ENCODE data around the gene CCDC50.

Gene CCDC50

DNA sequence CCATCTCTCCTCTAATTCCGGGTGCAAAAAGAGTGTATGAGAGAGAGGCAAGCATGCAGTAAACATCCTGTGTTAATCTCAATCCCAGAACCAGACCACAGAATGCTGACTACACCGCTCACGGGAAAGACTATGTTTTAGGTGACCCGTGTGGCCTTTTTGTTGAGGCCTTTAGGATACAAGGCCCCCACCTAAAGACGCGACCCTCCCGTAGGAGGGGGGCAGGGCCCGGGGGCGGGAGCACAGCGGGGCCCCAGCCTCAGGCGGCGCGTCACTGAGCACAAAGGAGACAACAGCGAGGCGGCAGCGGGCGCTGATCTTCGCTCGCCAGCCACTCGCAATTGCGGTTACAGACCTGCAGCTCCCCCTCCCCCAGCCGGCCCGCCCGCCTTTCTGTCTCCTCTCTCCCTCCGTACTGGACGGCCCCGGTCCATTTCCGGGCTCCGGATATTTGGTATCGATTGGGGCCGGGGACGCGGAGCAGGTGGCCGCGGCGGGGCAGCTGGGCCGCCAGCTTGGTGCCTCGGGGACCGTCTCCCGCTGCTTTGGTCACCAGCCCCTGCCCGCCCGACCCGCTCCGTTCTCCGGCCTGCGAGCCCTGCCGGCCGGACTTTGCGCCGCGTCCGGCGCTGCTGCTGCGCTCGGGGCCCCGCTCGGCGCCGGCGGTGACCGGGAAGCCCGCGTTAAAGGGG, at the start of gene CCDC50:
Gene CCDC50 (plus strand): TSS at position 433 of the 692 bp plus-strand sequence. CDS start 281 bp downstream, outside the sequence.
- DNase-seq, result peak; percentile 90

GRCh38 chr3:191280111-191280510, 49.1 kb upstream of the CCDC50 start:
- DNase-seq, result no peak

GRCh38 chr3:191280882-191281281, 48.3 kb upstream of the CCDC50 start:
- no peak for DNase-seq

DNA sequence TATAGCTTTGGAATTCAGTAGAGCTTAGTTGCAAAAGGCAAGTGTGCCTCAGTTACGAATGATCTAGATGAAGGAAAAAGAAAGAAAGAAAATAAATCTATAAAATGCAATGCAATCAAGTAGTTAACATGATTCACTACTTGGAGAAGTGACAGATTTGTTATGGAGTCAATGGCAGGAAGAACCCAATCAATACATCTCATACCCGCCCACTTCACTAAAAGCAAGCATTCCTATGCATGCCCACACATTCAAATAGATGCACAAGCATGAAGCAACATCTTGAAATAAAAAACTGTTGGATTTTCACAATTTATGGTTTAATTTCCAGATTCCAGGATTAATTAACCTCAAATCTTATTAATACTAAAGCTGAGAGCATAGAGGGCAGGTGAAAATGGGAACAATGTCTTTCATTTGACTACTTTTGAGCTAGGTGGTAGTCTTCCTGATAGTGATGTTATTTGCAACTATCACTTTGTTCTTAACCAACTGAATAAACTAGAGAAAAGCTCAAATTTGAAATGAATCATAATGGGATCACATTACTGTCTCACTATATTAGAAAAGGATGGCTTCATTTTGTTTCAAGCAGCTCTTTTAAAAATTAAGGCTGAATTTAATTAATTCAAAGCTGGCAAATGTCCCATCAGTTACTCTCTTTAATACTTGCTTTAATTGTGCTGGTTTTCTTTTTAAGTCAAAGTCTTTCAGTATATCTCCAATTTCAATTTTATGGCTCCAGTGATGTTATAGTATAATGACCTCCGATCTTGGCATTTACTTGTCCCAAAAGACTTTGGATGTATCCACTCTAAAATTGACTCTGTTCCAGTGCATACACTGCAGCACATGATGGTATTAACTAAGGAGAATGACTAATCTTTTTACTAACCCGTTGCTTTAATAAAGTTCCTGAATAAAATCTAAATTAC, 46.7 kb upstream of the CCDC50 start:
- no peak for DNase-seq

DNA sequence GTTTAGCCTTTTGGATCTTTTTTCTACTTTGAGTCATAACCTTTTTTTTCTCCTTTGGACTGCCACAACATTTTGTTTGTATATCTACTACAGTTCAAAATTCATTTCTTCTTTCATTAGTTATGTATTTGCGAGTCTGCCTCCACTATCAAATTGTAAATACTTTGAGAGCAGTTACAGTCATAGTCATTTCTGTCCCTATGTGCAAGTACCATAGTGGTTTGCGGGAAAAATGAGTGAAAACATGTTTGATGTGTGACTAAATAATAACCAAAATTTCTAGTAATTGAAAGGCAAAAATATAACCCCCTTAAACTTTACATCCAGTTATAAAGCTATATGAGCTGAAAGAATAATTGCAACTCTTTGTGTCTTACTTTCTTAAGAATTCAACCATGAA, 45.8 kb upstream of the CCDC50 start:
- no peak for DNase-seq

DNA sequence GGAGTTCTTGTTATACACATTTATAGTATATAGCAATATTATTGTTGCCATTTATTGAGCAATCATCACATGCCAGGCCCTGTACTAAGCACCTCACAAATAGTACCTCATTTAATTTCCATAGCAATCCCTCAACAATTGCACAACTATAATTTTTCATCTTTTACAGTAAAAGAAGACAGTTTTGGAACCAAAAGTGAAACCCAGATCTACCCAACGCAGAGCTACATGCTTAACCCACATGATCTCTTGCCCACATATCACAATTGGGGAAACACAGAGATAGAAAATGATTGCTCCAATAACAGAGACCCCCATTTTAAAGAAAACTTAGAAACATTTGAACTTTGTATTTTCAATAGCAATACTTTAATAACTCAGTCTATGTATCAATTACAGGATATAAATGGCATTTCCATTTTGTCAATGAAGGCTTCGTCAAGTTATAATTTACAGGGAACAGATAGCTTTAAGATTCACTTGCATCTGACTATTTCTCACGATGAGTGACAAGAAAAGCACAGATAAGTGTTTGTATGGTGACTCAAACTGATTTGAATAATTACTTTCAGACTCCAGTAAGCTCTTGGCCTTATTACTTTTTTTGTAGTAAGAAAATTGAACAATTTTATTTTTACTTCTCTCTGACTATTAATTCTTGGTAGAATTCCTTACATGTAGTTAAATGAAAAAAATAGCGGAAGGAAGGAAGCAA, 38.7 kb upstream of the CCDC50 start:
- DNase-seq, result no peak

DNA sequence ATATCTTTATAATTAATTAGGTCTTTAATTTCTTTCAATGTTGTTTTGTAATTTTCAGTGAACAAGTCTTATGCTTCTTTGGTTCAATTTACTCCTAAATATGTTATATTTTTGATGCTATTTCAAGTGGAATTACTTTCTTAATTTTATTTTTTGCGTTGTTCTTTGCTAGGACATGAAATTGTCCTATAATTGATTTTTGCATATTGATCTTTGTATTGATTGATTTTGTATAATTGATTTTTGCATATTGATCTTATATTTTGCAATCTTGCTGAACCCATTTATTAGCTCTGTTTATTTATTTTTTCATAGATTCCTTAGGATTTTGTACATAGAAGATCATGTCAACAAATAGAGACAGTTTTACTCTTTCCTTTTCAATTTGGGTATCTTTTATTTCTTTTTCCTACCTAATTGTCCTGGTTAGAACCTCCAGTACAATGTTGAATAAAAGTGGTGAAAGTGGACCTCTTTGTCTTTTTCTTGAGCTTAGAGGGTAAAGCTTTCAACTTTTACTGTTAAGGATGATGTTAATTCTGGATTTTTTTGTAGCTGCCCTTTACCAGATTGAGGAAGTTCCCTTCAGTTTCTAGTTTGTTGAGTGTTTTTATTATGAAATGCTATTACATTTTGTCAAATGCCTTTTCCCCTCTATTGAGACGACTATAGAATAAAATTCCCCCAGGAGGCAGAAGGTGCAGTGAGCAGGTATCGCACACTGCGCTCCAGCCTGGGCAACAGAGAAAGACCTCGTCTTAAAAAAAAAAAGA, 36.8 kb upstream of the CCDC50 start:
- no peak for DNase-seq

- no peak for DNase-seq
Observed at GRCh38 chr3:191294291-191294690, 34.9 kb upstream of the CCDC50 start.

GRCh38 chr3:191296041-191296541, 33.1 kb upstream of the CCDC50 start:
- DNase-seq, result peak; percentile 2

- DNase-seq, result no peak
Observed at GRCh38 chr3:191298846-191299245, 30.3 kb upstream of the CCDC50 start.

GRCh38 chr3:191300422-191300821, 28.8 kb upstream of the CCDC50 start:
- DNase-seq, result no peak

DNA sequence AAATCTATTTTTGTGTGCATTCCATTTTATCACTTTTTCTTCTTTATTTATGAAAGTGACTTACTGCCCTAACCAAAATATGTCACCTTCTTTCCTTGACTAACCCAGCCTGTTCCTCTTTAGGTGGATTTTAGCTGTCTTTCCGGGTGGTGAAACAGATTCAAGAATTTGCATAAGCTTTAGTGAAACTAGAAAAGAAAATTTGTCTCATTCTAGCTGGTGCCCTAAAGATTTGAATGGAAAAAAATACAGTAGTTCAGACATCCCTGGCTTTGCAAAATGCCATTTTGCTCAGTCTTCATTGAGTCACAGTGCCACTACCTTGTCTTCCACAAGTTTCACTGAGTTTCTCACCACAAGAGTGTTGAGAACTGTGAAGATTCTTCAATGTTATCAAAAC, 28.2 kb upstream of the CCDC50 start:
- DNase-seq, result no peak

DNA sequence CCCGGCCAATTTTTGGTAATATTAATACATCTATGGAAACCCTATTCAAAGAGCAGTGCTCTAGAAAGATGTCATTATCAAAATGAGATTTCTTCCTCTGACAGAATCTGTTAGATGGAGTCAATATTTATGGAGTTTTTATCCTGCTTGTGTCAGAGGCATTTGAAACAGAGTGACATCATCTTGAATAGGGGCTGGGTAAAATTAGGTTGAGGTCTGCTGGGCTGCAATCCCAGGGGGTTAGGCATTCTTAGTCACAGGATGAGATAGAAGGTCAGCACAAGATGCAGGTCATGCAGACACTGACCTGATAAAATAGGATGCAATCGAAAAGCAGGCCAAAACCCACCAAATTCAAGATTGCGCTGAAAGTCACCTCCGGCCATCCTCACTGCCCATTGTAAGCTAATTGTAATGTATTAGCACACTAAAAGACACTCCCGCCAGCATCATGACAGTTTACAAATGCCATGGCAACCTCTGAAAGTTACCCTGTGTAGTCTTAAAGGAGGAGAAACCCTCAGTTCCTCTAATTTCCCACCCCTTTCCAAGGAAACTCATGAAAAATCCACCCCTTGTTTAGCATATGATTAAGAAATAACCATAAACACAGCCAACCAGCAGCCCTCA, 27.3 kb upstream of the CCDC50 start:
- no peak for DNase-seq

DNA sequence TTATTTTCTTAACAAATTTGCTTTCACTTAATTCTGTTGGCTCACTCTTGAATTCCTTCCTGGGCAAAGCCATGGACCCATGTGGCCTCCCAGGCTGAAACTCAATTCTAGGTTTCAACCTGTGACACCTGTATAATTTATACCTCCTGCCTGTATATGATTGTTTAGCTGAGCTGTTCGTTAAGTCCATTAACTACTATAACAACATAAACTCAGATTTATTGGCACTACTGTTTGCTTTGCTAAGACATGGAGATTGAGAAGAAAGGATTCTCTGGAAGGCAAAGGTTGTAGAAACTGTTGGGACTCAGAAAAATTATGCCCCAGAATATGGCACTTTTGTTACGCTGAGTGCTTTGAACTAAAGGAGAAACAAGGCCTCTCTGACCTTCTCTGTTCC, 26.7 kb upstream of the CCDC50 start:
- DNase-seq, result no peak

DNA sequence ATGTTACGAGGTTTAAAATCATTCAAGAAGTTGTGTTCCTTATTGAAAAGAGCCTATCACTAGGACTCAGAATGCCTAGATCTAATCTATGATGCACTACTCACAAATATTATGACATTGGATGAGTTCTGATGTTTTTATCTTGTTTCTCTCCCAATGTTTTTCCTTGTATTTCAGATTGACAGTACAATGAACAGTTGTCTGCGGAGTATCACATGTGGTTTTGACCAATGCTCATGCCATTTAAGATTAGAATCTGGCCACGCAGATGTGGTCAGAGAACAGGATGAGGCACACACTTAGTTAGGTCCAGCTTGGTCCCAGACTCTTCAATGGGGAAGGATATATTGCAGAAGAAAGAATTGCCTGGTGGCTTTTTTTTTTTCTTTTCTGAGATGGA, 25.6 kb upstream of the CCDC50 start:
- no peak for DNase-seq

DNA sequence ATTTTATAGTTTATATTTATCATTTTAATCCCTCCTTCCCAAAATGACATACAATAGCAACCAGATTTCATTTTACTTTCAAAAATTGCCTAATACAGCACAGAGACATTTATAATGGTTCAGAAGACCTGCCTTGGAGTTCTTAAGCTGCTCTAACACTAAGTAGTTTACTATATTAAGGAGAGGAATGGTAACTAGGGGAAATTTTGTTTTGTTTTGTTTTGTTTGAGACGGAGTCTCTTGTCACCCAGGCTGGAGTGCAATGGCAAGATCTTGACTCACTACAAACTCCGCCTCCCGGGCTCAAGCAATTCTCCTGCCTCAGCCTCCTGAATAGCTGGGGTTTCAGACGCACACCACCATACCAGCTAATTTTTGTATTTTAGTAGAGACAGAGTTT, 22.8 kb upstream of the CCDC50 start:
- DNase-seq, result no peak

DNA sequence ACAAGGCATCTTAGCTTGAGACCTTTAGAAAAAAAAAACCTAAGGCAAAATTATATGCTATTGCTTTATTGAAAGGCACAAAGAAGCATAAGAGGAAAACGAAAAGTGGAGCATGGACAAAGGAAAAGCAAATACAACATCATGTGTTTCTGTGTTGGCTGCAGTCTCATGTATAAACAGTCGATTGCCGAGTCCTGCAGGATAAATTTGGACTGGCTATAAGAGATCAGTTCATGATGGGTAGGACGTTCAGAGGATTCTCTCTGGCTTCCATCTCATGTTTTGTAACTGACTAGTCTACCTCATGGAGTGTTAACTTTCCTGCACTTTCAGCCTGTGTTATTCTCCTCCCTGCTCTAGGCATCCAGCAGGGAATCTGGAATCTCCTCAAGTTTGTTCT, 21.9 kb upstream of the CCDC50 start:
- DNase-seq, result no peak

- DNase-seq, result no peak
Observed at GRCh38 chr3:191313296-191313695, 15.9 kb upstream of the CCDC50 start.

- no peak for DNase-seq
Observed at GRCh38 chr3:191314109-191314728, 15.0 kb upstream of the CCDC50 start.

DNA sequence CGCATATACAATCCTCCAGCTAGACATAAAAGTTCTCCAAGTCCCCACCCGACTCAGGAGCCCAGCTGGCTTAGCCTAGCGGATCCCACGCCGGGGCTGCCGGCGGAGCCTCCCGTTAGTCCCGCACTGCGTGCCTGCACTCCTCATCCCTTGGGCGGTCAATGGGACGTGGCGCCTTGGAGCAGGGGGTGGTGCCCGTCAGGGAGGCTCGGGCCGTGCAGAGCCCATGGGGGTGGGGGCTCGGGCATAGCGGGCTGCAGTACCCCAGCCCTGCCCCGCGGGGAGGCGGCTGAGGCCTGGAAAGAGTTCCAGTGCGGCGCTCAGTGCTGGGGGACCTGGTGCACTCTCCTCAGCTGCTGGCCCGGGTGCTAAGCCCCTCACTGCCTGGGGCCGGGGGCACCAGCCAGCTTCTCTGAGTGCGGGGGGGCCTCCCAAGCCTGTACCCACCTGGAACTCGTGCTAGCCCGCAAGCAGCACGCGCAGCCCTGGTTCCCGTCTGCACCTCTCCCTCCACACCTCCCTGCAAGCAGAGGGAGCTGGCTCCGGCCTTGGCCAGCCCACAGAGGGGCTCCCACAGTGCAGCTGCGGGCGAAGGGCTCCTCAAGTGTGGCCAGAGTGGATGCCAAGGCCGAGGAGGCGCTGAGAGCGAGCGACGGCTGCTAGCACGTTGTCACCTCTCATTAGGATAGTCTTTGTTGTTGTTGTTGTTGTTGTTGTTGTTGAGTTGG, 12.2 kb upstream of the CCDC50 start:
- DNase-seq, result no peak

GRCh38 chr3:191320316-191320715, 8.9 kb upstream of the CCDC50 start:
- DNase-seq, result no peak

Measured in hematopoietic multipotent progenitor cell treated with erythropoietin and hydrocortisone succinate and interleukin-3 and kit ligand, for 6 days (in vitro differentiated cells).